ENCODE measurements around the gene MAFB. TPM values are rescaled to one million over a fixed set of nuclear protein-coding genes. Genes with fewer than 3 reads are reported as not detected.

MAFB gene
- total RNA-seq: 0.79 and 2.0 TPM in 2 replicates

GRCh38 chr20:40689100-40689942 lies at the start of gene MAFB:
Gene MAFB, minus strand, starts transcription at chr20:40689236. Its CDS starts 386 bp downstream, at chr20:40688850.

